Stimulated activated CD8-positive, alpha-beta memory T cell treated with anti-CD3 and anti-CD28 coated beads, Interleukin-12 subunit alpha, Interleukin-12 subunit beta, amount 100 ng/mL, for 24 hours (primary cell): ENCODE results near the gene CBS.
"Not testable (repeated sequence)": the region's sequence is repeated elsewhere in the genome, so short reads cannot be mapped to it uniquely, and the experiment has no call there.

Experiments used
- DNase-seq: peaks from one replicate; pipeline ENCODE4 v3.0.0-alpha.2; 2020; ENCODE audit errors: extremely low read depth

The CBS gene

DNA sequence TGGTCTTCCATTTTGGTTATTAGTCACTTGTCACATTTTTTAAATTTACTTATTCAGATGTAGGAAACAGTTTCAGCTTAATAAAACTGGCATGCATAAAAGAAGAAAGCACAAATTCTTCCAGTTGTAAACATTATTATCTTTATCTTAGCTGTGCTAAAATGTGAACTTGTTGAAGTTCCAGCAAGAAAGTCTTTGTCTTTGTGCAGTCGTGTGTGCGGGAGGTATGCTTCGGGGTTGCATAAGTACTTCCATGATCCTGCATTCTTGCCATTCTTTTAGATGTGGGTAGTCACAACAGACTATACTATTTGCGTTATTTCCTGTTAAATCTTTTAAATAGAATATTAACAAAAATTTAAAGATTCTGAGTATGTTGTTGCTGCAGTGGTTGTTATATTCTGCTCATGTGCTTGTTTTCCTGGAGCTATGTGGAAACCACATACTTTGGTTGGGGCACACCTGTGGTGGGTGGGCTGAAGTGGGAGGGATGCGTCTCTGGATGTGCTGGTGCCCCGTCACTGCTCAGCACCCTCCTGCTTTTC is 49.9 kb downstream of the CBS start:
- DNase-seq = no peak

DNA sequence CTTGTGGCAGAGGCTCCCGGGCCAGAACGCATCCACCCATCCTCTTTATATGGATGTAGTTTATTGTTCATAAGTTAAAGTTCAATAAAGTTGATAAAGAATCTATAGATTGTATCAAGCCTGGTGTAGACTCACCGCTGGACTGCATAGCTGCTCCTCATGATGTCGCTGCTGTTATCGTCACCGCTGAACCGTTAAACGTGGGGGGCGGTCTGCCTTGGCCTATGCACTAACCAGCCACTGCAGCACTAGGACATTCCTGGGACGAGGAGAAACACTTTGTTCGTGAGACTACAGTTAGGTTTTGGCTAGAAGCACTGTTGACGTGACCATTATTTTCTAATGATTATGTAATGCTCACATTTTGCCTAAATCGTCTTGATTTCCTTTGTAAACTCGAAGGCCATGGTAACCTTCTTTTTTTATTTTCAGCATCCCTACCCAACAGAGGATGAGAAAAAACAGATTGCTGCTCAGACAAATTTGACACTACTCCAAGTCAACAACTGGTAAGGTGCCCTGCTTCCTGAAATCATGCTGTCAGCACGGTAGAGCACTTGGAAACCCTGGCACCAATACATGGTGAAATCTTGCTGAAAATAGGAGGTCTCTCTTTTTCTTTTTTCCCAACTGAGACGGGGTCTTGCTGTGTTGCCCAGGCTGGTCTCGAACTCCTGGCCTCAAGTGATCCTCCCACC is 51.0 kb downstream of the CBS start:
- DNase-seq = no peak

DNA sequence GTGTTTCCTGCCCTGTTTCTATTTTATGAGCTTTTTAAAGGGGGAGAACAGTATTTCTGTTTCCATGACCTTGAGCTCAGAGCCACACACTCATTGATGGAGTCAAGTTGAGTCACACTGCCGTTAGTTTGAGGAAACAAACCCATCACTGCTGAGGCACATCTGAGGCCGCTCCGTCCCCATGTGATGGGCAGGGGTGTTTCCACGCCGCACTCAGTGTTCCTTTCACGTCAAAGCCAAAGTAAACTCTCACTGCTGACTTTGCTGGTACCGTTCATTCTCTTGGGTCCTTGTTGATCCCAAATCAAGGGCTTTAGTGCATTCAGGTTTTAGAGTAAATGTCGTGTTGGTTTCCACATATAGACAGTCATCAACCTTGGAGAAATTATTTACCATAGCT is 52.5 kb downstream of the CBS start:
- DNase-seq = no peak

DNA sequence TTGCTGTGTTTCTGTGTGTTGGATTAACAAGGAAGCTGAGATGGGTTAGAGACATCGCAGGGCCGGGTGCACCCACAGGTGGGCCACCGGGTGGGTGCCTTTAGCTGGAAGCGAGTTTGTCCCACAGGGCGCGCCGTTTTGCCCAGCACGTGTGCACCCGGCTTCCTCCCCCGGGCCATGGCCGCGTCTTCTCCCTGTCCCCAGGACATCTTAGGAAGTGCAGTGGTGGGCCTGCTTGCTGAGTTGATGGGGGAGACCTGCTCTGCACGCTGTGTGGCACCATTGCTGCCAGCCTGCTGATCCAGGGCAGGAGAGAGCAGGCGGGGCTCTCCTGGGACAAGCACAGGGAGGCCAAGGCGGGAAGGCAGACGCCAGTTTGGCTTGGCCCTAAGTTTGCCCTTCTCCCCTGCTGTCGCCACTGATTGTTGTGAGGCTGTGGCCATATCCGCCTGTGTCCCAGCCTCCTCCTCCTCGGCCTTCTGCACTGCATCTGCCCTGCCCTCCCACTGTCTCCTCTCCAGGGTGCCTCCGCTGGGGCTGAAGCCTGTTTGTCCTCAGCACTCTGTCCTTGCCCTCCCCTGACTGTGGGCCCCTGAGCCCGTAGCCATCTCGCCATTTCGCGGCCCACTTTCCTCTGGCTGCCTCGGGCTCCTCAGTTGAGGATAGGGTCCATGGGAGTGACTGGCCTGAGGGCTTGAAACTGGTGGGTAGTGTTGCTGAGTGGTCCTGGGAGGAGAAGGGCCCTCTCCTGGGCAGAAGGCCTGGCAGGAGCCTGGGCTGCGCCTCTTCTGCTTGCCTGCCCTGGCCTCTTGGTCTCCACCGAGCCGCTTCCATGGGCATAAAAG is 53.7 kb downstream of the CBS start:
- DNase-seq = no peak

DNA sequence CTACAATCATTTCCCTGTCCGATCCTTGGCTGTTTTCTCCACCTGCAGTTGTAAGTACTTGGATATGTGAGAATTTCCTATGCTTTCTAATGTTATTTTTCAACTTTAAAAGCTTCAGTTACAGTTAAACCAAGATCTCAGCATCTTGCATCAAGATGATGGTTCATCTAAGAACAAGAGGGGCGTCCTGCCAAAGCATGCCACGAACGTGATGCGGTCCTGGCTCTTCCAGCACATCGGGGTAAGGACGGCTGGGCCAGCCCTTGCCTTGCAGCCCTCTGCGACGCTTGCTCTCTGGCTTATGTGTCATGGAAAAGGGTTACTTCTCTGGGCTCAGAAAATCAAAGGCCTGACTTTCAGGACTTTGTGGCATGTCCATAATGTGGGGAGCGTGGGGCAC is 54.4 kb downstream of the CBS start:
- DNase-seq = no peak

DNA sequence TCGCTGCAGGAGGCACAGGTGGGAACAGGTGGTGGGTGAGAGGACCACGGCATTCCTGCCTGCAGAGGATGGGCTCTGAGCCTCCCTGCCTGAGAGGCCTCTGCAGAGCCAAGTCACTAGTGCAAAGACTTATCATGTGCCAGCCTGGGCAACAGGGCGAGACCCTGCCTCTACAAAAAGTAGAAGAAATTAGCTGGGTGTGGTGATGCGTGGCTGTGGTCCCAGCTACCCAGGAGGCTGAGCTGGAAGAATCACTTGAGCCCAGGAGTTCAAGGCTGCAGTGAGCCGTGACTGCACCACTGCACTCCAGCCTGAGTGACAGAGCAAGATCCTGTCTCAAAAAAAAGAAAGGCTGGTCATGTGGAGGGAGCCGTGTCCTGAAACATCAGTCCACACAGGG is 54.9 kb downstream of the CBS start:
- no peak for DNase-seq

DNA sequence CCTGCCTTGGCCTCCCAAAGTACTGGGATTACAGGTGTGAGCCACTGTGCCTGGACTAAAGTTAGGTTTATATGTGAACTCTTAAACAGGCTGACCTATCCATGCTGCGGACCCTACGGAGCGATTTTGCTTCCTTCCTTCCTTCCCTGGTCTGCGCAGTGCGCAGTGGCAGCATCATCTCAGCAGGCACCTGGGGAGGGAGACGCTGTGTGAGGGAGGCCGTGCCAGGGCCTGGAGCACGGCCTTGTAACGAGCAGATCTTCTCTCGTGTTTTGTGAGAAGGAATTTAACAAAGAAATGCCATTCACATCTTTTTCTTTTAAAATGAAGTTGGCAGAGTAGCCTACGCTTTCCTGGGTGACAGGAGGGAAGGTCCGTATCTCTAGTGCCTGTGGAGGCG is 55.5 kb downstream of the CBS start:
- no peak for DNase-seq

DNA sequence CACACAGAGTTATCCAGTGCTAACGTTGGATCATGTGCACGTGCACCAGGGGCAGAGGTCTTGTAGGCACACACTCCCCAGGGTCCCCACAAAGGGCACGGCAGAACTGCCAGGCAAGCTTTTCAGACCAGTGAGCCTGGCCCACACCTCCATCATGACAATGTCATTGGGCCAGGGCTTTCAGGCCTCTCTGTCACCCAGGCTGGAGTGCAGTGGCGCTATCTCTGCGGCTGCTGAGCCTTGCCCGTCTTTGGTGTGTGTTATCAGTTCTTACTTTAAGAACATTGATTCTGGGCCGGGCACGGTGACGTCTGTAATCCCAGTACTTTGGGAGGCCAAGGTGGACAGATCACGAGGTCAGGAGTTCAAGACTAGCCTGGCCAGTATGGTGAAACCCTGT is 57.1 kb downstream of the CBS start:
- DNase-seq = no peak

DNA sequence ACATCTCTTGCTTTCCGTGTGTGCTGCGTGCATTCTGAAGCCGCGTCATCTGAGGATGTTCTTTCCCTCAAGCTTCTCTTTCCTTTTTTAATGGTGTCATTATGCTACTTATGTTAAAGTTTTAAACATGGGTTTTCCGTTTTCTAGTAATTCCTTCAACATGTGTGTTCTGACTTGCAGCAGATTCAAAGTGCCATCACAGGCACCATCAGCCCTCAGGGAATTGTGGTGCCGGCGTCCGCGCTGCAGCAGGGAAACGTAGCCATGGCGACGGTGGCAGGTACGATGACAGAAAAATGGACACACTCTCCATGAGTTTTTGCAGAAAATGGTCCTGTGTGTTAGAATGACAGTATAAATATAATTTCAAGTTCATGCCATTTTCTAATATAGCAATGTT is 58.9 kb downstream of the CBS start:
- DNase-seq = no peak

DNA sequence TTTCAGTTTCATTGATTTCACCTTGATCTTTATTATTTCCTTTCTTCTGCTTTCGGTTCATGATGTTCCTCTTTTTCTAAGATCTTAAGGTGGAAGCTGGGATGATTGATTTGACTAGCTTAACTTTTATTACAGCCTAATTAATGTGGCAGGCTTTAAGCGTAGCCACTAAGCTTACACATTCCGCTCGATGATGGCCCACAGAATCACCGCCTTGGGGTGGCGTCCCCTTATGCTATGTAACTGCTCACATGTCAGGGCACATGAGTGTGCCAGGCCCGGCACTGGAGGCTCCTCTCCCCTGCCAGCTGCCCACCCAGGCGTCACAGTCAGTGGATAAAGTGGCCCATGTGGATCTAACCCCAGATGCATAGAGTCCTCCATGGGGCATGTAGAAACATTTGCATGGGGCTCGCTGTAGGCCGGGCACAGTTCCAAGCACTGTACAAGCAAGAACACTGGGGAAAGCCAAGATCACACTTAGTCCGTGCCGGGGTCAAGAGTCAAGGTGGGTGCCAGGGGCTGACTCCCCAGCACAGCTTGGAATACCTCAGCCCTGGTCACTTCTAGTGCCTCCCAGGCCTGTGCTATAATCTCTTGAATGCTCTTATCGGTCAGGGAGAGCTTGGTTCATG is 59.6 kb downstream of the CBS start:
- no peak for DNase-seq

DNA sequence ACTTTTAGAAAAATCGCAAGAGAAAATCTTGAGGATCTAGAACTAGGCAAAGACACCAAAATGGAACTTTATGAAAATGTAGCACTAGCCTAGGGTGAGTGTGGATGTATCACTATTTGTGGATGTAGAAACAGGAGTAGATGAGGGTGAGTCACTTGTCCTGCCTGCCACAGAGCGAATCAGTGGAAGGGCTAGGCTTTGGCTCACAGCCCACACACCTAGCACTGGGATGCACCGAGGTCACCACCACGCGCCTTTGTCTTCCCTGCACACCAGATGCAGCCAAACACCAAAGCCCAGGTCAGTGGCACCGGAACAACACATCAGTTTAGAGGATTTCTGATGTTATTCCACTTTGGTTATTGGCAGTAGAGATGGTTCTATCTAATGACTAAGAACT is 63.0 kb downstream of the CBS start:
- DNase-seq = no peak

DNA sequence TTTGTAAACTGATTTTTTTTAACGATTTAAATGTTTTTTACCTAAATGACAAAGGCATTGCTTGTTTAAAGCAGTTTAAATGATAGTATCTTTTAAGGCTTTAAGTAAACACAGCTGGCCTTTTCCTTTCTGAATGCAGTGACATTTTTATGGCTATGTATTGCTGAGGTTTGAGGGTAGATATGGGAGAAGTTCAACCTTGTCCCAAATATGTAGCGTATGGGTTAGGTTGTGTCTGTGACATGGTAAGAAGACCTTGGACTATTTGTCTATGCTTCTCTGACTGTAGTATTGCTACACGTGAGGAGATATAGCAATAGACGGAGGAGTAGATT is 68.8 kb downstream of the CBS start:
- no peak for DNase-seq

DNA sequence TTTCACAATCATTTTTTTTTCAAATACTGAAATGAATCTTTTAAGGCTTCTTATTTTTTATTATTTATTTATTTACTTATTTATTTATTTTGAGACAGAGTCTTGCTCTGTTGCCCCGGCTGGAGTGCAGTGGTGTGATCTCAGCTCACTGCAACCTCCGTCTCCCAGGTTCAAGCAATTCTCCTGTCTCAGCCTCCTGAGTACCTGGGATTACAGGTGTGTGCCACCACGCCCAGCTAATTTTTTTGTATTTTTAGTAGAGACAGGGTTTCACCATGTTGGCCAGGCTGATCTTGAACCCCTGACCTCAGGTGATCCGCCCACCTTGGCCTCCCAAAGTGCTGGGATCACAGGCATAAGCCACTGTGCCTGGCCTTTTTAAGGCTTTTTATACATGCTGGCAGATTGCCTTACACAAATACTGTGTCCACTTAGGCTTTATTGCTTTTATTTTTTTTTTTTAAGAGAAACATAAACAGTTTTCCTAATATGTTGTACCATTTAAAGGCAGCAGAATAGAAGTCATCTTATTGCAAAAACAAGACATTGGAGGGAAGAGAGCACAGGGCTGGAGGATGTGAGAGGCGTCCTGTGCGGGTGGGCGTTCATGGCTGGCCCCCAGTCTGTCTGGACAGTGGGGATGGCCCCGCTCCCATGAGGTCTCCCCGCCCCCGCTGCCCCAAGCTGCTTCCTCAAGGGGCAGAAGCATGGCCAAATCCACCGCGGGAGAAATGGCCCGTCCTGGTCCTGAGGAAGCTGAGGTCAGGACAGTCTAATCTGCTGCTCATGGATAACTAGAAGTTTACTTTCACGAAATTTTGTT is 69.4 kb downstream of the CBS start:
- DNase-seq = not testable (repeated sequence)

DNA sequence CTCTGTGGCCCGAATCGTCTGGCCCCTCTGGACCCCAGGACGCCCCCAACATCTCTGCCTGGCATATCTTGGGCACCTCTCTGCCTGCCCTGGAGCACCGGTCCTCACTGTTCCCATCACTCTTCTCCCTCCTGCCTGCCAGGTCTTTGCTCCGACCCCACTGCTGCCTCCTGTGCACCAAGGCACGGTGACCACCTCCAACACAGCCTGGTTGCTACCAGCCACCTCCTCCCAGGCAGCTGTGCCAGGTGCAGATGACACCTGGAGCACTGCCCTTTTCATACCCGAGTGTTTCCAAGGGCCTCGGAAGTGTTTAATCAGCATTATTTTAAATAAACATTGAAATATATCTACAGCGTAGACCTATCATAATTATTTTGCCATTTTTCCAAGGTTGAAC is 70.0 kb downstream of the CBS start:
- no peak for DNase-seq

DNA sequence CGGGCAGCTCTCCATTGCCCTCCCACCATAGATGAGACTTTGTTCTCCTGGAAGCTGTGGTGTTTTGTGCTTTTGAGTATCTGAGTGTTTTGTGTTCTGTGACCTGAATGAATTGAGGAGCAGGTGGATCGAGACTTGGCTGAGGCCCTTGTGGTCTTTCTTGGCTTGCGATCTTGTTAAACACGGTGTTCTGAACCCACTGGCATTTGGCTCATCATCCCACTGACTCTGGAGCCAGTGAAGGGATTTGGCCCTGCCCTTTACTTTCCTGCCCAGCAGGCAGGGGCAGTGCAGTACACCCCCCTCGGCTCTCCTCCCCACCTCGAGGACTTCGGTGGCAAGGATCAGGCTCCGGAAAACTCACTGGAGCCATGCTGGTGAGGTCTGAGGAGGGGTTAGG is 70.7 kb downstream of the CBS start:
- DNase-seq = no peak
